Measurements from ENCODE around the gene RGS18. TPM values are rescaled to one million over a fixed set of nuclear protein-coding genes. Genes with fewer than 3 reads are reported as not detected.

RGS18 gene
- total RNA-seq, 4 donors from 2014 or later: 0.22 to 1.6 (median 1.3) TPM

DNA sequence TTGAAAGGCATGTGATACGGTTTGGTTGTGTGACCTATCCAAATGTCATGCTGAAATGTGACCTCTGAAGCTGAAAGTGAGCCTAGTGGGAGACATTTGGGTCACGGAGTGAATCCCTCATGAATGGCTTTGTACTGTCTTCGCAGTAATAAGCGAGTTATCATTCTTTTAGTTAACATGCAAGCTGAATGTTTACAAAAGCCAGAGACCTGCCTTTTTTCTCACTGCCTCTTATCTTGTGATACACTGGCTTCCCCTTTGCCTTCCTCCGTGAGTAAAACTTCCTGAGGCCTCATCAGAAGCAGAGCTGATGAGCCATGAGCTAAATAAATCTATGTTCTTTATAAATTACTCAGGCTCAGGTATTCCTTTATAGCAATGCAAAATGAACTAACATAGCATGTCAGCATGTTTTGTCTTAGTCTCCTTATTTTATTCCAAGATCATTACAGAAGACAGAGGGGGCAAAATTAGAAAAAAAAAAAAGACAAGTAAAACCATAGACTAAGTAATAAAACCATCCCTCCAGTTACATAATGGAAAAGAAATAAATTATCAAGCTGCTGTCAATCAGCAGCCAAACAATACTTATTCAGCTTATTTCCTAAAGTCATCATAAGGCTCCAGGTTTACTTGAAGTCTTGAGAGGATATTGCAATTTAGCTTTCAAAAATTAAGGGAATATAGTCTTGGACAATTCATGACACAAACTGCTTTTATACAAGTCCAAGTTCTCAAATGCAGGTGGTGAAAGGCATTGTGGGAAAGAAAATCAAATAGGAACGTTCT, 12.1 kb downstream of the RGS18 start:
- 63 to 66% methylated on average over 6 of the region's 6 CpGs for WGBS, 2 donors
- Histone ChIP-seq H3K4me1 (no peaks in the 10 kb centered on the region), H3K4me3 (replicated peaks in 1 of 3) (no peak overlapping the region), H3K27me3 (no peaks in the 10 kb centered on the region), H3K36me3 (no peaks in the 10 kb centered on the region), H3K27ac (no peak overlapping the region), H3K9me3 (no peaks in the 10 kb centered on the region)
- intact Hi-C loops (cut with DNase I): no loop called here
- TF ChIP-seq POLR2A (IDR thresholded peaks at IDR 0.05): no peak
- TF ChIP-seq, protein P1, sequence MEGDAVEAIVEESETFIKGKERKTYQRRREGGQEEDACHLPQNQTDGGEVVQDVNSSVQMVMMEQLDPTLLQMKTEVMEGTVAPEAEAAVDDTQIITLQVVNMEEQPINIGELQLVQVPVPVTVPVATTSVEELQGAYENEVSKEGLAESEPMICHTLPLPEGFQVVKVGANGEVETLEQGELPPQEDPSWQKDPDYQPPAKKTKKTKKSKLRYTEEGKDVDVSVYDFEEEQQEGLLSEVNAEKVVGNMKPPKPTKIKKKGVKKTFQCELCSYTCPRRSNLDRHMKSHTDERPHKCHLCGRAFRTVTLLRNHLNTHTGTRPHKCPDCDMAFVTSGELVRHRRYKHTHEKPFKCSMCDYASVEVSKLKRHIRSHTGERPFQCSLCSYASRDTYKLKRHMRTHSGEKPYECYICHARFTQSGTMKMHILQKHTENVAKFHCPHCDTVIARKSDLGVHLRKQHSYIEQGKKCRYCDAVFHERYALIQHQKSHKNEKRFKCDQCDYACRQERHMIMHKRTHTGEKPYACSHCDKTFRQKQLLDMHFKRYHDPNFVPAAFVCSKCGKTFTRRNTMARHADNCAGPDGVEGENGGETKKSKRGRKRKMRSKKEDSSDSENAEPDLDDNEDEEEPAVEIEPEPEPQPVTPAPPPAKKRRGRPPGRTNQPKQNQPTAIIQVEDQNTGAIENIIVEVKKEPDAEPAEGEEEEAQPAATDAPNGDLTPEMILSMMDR (IDR thresholded peaks at IDR 0.05): no peak
- DNase-seq: no peak

DNA sequence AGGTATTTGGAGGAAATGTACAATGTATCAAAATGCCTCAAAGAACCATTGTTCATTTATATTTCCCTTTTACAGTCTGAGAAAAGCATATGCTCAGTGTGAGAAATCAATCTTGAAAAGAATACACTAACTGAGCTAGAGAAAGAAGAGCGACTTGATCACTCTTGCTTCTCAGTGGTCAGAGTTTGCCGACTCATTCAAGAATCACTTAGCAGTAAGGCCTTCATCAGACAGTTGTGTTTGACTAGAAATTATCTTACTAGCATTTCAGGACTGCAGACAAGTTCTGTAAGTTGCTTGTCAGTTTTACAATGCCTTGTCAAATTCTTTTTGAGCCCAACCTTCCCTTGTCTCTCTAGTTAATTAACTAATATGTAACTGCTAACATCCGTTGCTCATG, 12.9 kb downstream of the RGS18 start:
- 86% methylated on average over 3 of the region's 3 CpGs for WGBS, 2 donors
- H3K4me1 ChIP-seq: no peaks in the 10 kb centered on the region
- intact Hi-C loops (cut with DNase I): no loop called here
- H3K9me3 ChIP-seq: no peaks in the 10 kb centered on the region
- H3K36me3 ChIP-seq: no peaks in the 10 kb centered on the region
- TF ChIP-seq POLR2A (IDR thresholded peaks at IDR 0.05): no peak
- TF ChIP-seq, protein P1 (IDR thresholded peaks at IDR 0.05): no peak
- no peak overlapping the region for H3K4me3 ChIP-seq (replicated peaks in 1 of 3)
- no peaks in the 10 kb centered on the region for H3K27me3 ChIP-seq
- H3K27ac ChIP-seq: no peak overlapping the region
- no peak for DNase-seq

DNA sequence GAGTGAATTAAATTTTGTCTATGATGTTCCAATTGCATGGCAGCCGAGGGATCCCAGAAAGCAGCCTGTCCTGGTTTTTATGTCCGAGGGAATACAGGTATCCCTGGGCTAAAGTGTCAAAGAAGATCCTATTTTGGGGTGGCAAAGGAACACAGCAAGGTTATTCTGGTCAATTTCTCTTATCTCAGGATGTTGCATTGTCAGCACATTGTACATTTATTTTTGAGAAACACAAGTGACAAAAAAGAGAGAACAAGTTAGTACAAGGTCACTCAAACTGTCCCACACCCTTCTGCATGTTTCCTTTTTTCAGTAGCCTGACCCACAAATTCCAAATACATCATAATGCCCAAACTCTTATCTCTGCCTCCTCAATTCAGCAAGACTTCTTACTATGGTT, 17.7 kb downstream of the RGS18 start:
- DNase-seq: no peak
- Histone ChIP-seq H3K27ac (no peak overlapping the region), H3K4me1 (no peaks in the 10 kb centered on the region), H3K27me3 (no peaks in the 10 kb centered on the region), H3K9me3 (no peaks in the 10 kb centered on the region), H3K4me3 (replicated peaks in 1 of 3) (no peak overlapping the region), H3K36me3 (no peaks in the 10 kb centered on the region)
- 90% methylated on average over 2 of the region's 2 CpGs for WGBS, 2 donors
- TF ChIP-seq, protein P1 (IDR thresholded peaks at IDR 0.05): no peak
- TF ChIP-seq POLR2A (IDR thresholded peaks at IDR 0.05): no peak
- intact Hi-C loops (cut with DNase I): no loop called here

DNA sequence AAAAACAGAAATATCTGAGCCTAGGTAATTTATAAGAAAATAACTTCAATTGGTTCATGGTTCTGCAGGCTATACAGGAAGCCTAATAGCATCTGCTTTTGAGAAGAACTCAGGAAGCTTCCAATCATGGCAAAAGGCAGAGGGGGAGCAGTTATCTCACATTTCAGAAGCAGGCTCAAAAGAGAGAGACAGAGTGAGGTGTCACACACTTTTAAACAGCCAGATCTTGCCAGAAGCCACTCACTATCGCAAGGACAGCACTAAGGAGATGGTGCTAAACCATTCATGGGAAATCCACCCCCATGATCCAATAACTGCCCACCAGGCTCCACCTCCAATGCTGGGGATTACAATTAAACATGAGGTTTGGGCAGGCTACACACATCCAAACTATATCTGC, 25.5 kb downstream of the RGS18 start:
- DNase-seq: no peak
- intact Hi-C loops (cut with DNase I): no loop called here
- Histone ChIP-seq H3K9me3 (no peaks in the 10 kb centered on the region), H3K4me3 (replicated peaks in 1 of 3) (no peak overlapping the region), H3K4me1 (no peaks in the 10 kb centered on the region), H3K36me3 (no peaks in the 10 kb centered on the region), H3K27me3 (no peaks in the 10 kb centered on the region), H3K27ac (no peak overlapping the region)
- WGBS, 2 donors: 88 to 92% methylated on average over 1 of the region's 1 CpG
- TF ChIP-seq, protein P1 (IDR thresholded peaks at IDR 0.05): no peak
- TF ChIP-seq POLR2A (IDR thresholded peaks at IDR 0.05): no peak

DNA sequence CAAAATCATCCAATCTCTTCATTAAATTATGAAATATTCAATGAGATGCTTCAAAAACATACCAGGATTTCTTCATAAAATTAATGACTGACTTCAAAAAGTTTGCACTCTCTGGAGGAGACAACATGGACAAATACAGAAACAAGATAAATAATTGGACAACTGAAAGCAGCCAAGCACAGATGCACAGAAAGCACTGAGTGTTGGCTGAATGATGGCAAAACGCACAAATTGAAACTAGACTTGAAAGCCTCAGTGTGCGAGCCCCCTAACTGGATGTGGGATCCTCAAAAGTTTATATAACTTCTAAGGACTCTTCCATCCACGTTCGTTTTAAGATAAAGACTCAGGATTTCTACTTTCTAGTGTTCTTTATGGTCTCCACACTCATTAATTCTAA, 27.9 kb downstream of the RGS18 start:
- intact Hi-C loops (cut with DNase I): no loop called here
- no peaks in the 10 kb centered on the region for H3K36me3 ChIP-seq
- no peak for TF ChIP-seq POLR2A (IDR thresholded peaks at IDR 0.05)
- TF ChIP-seq, protein P1 (IDR thresholded peaks at IDR 0.05): no peak
- no peaks in the 10 kb centered on the region for H3K4me1 ChIP-seq
- no peak for DNase-seq
- H3K27ac ChIP-seq: no peak overlapping the region
- H3K27me3 ChIP-seq: no peaks in the 10 kb centered on the region
- 64 to 73% methylated on average over 4 of the region's 4 CpGs for WGBS, 2 donors
- no peak overlapping the region for H3K4me3 ChIP-seq (replicated peaks in 1 of 3)
- no peaks in the 10 kb centered on the region for H3K9me3 ChIP-seq
